ENCODE measurements around the gene CARD19. TPM values are rescaled to one million over a fixed set of nuclear protein-coding genes. Genes with fewer than 3 reads are reported as not detected.

Gene CARD19
- total RNA-seq, 1 experiment from 2014 or later = 54.5 TPM

DNA sequence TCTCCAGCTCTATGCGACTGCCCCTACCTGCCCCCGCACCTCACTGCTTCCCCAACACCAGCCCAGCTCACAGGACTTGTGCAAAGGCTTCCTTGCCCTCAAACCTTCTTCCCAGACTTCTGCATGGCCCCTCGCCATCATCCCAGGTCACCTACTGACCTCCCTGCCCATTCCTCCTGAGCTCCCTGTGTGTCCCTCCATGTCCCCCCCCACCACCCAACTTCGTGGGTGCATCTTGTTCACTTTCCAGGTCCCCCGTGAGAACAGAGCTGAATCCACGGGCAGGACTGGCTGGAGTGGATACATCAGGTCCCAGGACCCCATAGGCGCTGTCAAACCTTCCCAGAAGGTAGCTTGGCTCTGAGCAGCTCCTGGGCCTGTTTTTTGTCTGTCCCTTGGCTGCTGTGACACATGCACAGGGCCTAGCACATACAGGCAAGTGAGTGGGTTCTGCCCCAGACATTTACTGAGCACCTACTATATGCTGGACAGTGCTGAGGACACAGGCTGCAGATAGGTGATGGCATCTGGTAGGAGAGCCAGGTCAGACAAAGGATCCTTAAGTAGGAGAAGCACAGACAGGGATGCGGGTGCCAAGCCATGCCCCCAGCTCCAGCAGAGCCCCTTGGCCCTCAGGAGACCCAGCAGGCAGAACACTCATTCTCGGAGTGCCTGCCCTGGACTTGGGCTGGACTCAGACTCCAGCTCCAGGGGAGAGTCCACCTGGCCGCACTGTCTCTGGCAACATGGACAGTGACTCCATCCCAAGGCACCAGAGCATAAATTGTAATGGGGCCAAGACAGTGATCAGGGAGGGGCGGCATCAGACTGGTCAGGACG is 23.1 kb downstream of the CARD19 start:
- Histone ChIP-seq H3K4me2 (ENCODE audit: low read length) (peak overlapping the region; percentile 59), H3K9ac (ENCODE audit: low read length) (peak overlapping the region; percentile 37; the same call in 1 of the 2 replicates), H3K27ac (ENCODE audit: low read depth, low read length) (peak overlapping the region; percentile 82), H3K27me3 (ENCODE audit: insufficient read depth, low read length) (no peaks in the 10 kb centered on the region), H3K4me3 (replicated peaks in 1 of 2; ENCODE audit: low read depth in 1 of 2, low read length in 2 of 2) (no peak overlapping the region), H3K9me2 (ENCODE audit: insufficient read depth) (no peaks in the 10 kb centered on the region), H3K36me3 (ENCODE audit: control insufficient read depth in 1 of 2, insufficient read depth in 2 of 2, low read length in 2 of 2) (no peaks in the 10 kb centered on the region; a peak in 2 of 4 replicates), H3K4me1 (ENCODE audit: control insufficient read depth in 1 of 2, insufficient read depth in 2 of 2, low read length in 2 of 2) (peaks cover 13 to 23% of the 10 kb centered on the region in 2 experiments), H3K79me2 (ENCODE audit: insufficient read depth, low read length) (no peaks in the 10 kb centered on the region), H3K9me3 (ENCODE audit: control insufficient read depth in 1 of 2, insufficient read depth in 1 of 2, low read depth in 1 of 2, low read length in 2 of 2) (no peaks in the 10 kb centered on the region), H4K20me1 (ENCODE audit: insufficient read depth) (no peaks in the 10 kb centered on the region), H2AFZ (ENCODE audit: low read depth, low read length, poor library complexity, severe bottlenecking) (no peak overlapping the region)
- ChIA-PET POLR2A (interaction anchor here (0.9 to 2.1 kb wide), 4 partner anchors 12 to 38 kb away, joined by 3 to 7 read pairs (median 5); partner anchors contain the start of genes CARD19 and NINJ1), RAD21 (ENCODE audit: low non-redundant PET in 1 of 2, low total read pairs in 2 of 2, uncharacterized antibody in 2 of 2, unreplicated experiment in 2 of 2) (interaction anchor here in 1 of 2 experiments (1.2 kb wide), 1 partner anchor 10 kb away, joined by 3 read pairs; no protein-coding TSS in a partner anchor), CTCF (interaction anchor here (1.0 to 3.1 kb wide), 5 partner anchors 11 to 186 kb away, joined by 3 to 35 read pairs (median 5); partner anchors contain the start of gene NINJ1)
- DNase-seq (ENCODE audit: low read depth, low spot score) (no peak), ATAC-seq (peak; percentile 5)
- no TSS peak for BruUV-seq (replicated peaks)
- intact Hi-C loops (cut with micrococcal nuclease) = no loop called here
- TF ChIP-seq EGR1 (IDR thresholded peaks at IDR 0.05; ENCODE audit: low read depth) (no peak), ZNF274 (IDR thresholded peaks at IDR 0.05; ENCODE audit: low read depth, low read length) (no peak), POLR2A (IDR thresholded peaks at IDR 0.05; ENCODE audit: borderline replicate concordance, extremely low read depth, insufficient read depth, insufficient read length) (no peak), EZH2phosphoT487 (IDR thresholded peaks at IDR 0.05; ENCODE audit: borderline replicate concordance) (no peak), YY1 (IDR thresholded peaks at IDR 0.05; ENCODE audit: extremely low read depth, insufficient replicate concordance, low read depth, low read length) (no peak), ZFX (IDR thresholded peaks at IDR 0.05) (no peak)
- TF ChIP-seq, protein P1, sequence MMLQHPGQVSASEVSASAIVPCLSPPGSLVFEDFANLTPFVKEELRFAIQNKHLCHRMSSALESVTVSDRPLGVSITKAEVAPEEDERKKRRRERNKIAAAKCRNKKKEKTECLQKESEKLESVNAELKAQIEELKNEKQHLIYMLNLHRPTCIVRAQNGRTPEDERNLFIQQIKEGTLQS (IDR thresholded peaks at IDR 0.05) = no peak
- TF ChIP-seq, protein P2, sequence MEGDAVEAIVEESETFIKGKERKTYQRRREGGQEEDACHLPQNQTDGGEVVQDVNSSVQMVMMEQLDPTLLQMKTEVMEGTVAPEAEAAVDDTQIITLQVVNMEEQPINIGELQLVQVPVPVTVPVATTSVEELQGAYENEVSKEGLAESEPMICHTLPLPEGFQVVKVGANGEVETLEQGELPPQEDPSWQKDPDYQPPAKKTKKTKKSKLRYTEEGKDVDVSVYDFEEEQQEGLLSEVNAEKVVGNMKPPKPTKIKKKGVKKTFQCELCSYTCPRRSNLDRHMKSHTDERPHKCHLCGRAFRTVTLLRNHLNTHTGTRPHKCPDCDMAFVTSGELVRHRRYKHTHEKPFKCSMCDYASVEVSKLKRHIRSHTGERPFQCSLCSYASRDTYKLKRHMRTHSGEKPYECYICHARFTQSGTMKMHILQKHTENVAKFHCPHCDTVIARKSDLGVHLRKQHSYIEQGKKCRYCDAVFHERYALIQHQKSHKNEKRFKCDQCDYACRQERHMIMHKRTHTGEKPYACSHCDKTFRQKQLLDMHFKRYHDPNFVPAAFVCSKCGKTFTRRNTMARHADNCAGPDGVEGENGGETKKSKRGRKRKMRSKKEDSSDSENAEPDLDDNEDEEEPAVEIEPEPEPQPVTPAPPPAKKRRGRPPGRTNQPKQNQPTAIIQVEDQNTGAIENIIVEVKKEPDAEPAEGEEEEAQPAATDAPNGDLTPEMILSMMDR (IDR thresholded peaks at IDR 0.05 in 2 of 3, conservative IDR thresholded peaks at IDR 0.05 in 1 of 3; ENCODE audit: borderline replicate concordance in 1 of 3, insufficient read depth in 1 of 3, low read depth in 2 of 3, low read length in 2 of 3) = no peak
